ENCODE results near the gene PNPO. TPM values are rescaled to one million over a fixed set of nuclear protein-coding genes. Genes with fewer than 3 reads are reported as not detected.

The PNPO gene
- total and polyA plus RNA-seq, 2 of the 4 experiments (the other 2 are of a cell fraction), result 13.9 to 34.1 TPM

GRCh38 chr17:47902039-47902744 lies 39.2 kb upstream of the PNPO start:
- Histone ChIP-seq H3K56ac (ENCODE audit: extremely low read depth, insufficient read depth, low read length) (no peak overlapping the region), H3K4ac (ENCODE audit: low read depth, low read length) (no peak overlapping the region), H3K23ac (ENCODE audit: low read depth, low read length) (no peak overlapping the region), H3K14ac (replicated peaks; ENCODE audit: low read depth, low read length) (no peak overlapping the region), H3K27ac (ENCODE audit: insufficient read depth, low read length) (no peak overlapping the region), H2BK120ac (ENCODE audit: low read depth, low read length) (no peak overlapping the region), H3K9me3 (ENCODE audit: control insufficient read depth, insufficient read depth, low read length) (no peaks in the 10 kb centered on the region), H2AK9ac (replicated peaks; ENCODE audit: low read depth, low read length, poor library complexity) (no peak overlapping the region), H3K4me3 (ENCODE audit: insufficient read depth, low read depth, low read length) (no peak overlapping the region), H3K79me1 (ENCODE audit: low read depth in 1 of 2, low read length in 2 of 2) (peaks cover 33 to 78% of the 10 kb centered on the region in 2 experiments), H4K91ac (ENCODE audit: insufficient read depth, low read depth, low read length) (no peak overlapping the region), H4K8ac (ENCODE audit: low read depth in 2 of 2, low read length in 2 of 2) (no peak overlapping the region), H2BK5ac (ENCODE audit: low read depth, low read length, poor library complexity, severe bottlenecking) (no peak overlapping the region), H3K9ac (ENCODE audit: low read depth, low read length) (no peak overlapping the region), H3K18ac (ENCODE audit: low read depth, low read length) (no peak overlapping the region), H3K27me3 (ENCODE audit: control insufficient read depth, insufficient read depth, low read length) (no peaks in the 10 kb centered on the region), H4K20me1 (ENCODE audit: insufficient read depth, low read length) (peaks cover 14% of the 10 kb centered on the region; the same call in 1 of the 2 replicates), H2AK5ac (ENCODE audit: low read depth, low read length) (no peak overlapping the region), H3K36me3 (ENCODE audit: control insufficient read depth, insufficient read depth, low read length) (no peaks in the 10 kb centered on the region), H2BK15ac (ENCODE audit: low read depth, low read length) (no peak overlapping the region), H2AFZ (replicated peaks; ENCODE audit: low read length, poor library complexity) (no peak overlapping the region), H2BK20ac (ENCODE audit: low read depth, low read length) (no peak overlapping the region), H3K4me1 (ENCODE audit: control insufficient read depth, insufficient read depth, low read length) (peaks cover 11% of the 10 kb centered on the region), H3K4me2 (ENCODE audit: low read depth, low read length) (no peak overlapping the region), H4K5ac (ENCODE audit: low read depth, low read length) (no peak overlapping the region), H3K9me1 (ENCODE audit: insufficient read depth, low read length) (peaks cover 18% of the 10 kb centered on the region)
- POLR2A ChIA-PET (ENCODE audit: unreplicated experiment), result no interaction called here
- TF ChIP-seq NFE2L2 (IDR thresholded peaks at IDR 0.05; ENCODE audit: low read depth, low read length), result no peak
- TF ChIP-seq MXI1 (IDR thresholded peaks at IDR 0.05; ENCODE audit: borderline replicate concordance, low read depth, low read length), result no peak
- no peak for TF ChIP-seq POLR2A (IDR thresholded peaks at IDR 0.05; ENCODE audit: low read depth, low read length)
- TF ChIP-seq RFX5 (IDR thresholded peaks at IDR 0.05; ENCODE audit: low read depth, low read length), result no peak
- no peak for TF ChIP-seq MAZ (IDR thresholded peaks at IDR 0.05; ENCODE audit: borderline replicate concordance, low read depth, low read length)
- TF ChIP-seq USF2 (IDR thresholded peaks at IDR 0.05; ENCODE audit: low read depth, low read length), result no peak
- BruUV-seq (replicated peaks), result no TSS peak
- WGBS, 2 experiments (ENCODE audit: extremely low coverage in 2 of 2, insufficient read length in 1 of 2), result 15% methylated on average over 1 of the region's 4 CpGs; no CpG with 5 or more reads in 1 of the 2 experiments
- CTCF ChIA-PET, result no interaction called here
- in situ Hi-C loops (cut with MboI; ENCODE audit: low sequenced_read_pairs) (no loop called here), dilution Hi-C loops (cut with HindIII; ENCODE audit: low sequenced_read_pairs, unreplicated experiment) (no loop called here), intact Hi-C loops (cut with micrococcal nuclease) (no loop called here)
- DNase-seq (no peak), ATAC-seq (ENCODE audit: low read depth) (no peak)
